ENCODE data around the gene SOSTDC1. TPM values are rescaled to one million over a fixed set of nuclear protein-coding genes. Genes with fewer than 3 reads are reported as not detected.

Gene SOSTDC1, protein sequence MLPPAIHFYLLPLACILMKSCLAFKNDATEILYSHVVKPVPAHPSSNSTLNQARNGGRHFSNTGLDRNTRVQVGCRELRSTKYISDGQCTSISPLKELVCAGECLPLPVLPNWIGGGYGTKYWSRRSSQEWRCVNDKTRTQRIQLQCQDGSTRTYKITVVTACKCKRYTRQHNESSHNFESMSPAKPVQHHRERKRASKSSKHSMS
- total RNA-seq (under 1 TPM in 6 of 9 donors, not detected in 3; 0.14 to 0.56 (median 0.20) TPM), polyA plus RNA-seq (under 1 TPM; 0.07 to 0.19 TPM)
- long read RNA-seq, donor 1 = 0 reads
- long read RNA-seq, donor 2, partial matches to known transcripts = 0 of 1 reads
- long read RNA-seq, donor 2, other reads (novel, unspliced or antisense) = 0 of 1 reads
- long read RNA-seq, donor 3 = 0 reads

DNA sequence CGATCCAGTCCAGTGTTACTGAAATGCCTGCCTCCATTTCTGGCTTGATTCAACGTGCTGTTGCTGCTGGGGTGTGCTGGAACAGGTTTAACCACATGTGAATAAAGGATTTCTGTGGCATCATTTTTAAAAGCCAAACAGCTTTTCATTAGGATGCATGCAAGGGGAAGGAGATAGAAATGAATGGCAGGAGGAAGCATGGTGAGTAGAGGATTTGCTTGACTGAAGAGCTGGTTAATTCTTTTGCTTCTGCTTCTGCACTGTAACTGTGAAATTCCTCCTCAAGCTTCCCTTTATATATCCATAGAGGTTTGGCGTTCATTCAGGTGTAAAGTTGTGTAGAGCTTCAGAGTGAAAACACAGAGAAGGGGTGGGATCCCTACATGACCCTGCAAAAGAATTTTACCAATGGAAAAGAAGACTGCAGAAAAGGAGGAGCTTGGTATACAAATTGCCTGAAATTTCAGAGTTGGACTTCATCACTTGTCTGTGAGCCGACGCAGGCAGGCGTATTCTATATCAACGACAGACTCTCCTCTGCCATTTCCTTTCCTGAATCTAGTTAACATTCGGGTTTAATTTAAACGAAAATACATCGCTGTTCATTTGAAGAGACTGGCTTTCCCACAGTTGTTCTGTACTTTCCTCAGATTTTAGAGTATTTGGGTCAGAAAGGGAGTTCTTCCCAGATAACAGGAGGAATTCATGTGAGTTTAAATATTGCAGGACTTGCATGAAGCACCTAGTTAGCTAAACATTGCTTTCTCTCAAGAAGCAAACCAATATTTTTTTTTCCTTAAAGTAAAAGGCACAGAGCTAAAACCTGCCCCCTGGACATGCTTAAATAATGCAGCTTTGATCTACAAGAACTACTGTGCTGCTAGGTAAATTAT, at the start of gene SOSTDC1:
Gene SOSTDC1 (minus strand): TSS at position 270 of the 893 bp plus-strand sequence. CDS start 70 bp downstream, at position 200.
- H3K4me3 ChIP-seq = peak within 1 kb of the TSS in 7 of 12 donors; percentile 1 to 35 (median 14)
- H3K27me3 ChIP-seq = peaks cover 0 to 4% (median 0%) of the 10 kb centered on the region in 9 donors
- intact Hi-C loops (cut with DNase I) = no loop called here
- TF ChIP-seq, protein P1, sequence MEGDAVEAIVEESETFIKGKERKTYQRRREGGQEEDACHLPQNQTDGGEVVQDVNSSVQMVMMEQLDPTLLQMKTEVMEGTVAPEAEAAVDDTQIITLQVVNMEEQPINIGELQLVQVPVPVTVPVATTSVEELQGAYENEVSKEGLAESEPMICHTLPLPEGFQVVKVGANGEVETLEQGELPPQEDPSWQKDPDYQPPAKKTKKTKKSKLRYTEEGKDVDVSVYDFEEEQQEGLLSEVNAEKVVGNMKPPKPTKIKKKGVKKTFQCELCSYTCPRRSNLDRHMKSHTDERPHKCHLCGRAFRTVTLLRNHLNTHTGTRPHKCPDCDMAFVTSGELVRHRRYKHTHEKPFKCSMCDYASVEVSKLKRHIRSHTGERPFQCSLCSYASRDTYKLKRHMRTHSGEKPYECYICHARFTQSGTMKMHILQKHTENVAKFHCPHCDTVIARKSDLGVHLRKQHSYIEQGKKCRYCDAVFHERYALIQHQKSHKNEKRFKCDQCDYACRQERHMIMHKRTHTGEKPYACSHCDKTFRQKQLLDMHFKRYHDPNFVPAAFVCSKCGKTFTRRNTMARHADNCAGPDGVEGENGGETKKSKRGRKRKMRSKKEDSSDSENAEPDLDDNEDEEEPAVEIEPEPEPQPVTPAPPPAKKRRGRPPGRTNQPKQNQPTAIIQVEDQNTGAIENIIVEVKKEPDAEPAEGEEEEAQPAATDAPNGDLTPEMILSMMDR (IDR thresholded peaks at IDR 0.05) = no peak
- TF ChIP-seq POLR2A (IDR thresholded peaks at IDR 0.05) = no peak
- WGBS, 4 donors = 14 to 22% (median 17%) methylated on average over 10 of the region's 10 CpGs
- DNase-seq (no peak), ATAC-seq (no peak)
- peak within 1 kb of the TSS in 1 of 12 donors; percentile 57 for H3K27ac ChIP-seq
- H3K4me1 ChIP-seq = peaks cover 0 to 10% (median 0%) of the 10 kb centered on the region in 12 donors
- H3K36me3 ChIP-seq = no peaks in the 10 kb centered on the region
- no peaks in the 10 kb centered on the region for H3K9me3 ChIP-seq

DNA sequence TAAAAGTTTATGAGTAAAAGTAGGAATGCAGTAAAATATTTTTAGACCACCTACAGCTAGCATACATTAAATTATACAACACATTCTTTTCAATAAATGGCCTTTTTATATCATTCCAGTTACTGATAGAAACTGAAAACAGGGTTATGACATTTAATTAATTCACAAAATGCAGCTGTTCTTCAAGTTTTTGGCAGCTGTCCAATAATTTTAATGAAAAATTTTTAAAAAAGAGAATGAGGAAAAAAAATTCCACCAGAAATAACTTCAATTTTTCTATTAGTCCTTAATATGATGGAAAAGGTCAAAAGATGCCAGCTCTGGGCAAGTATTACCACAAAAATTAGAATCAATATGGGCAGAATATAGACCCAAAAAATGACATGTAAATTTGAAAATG, 49.2 kb upstream of the SOSTDC1 start:
- H3K9me3 ChIP-seq = peaks cover 0 to 6% (median 0%) of the 10 kb centered on the region in 12 donors
- no peaks in the 10 kb centered on the region for H3K4me1 ChIP-seq
- no peak for ATAC-seq
- no peak overlapping the region for H3K4me3 ChIP-seq
- H3K27ac ChIP-seq = no peak overlapping the region
- H3K27me3 ChIP-seq = no peaks in the 10 kb centered on the region
- H3K36me3 ChIP-seq = no peaks in the 10 kb centered on the region
- no peak for TF ChIP-seq POLR2A (IDR thresholded peaks at IDR 0.05)
- TF ChIP-seq, protein P1 (IDR thresholded peaks at IDR 0.05) = no peak
- no peak for DNase-seq
- intact Hi-C loops (cut with DNase I) = no loop called here

DNA sequence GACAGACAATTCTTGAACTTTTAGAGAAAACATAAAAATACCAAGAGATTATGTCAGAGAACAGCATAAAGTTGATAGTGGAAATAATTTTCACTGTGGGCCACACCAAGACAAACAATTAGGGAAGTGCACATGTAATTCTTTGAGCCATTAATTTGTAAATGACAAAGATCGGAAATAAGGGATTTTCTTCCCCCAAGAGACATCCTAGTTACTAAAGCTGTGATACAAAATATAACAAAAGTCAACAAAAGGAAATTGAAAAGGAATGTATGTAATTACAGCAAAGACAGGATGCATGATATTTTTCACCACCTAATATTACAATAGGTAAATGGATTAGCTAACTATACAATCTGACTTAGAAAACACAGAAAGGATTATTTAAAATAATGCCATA, 48.7 kb upstream of the SOSTDC1 start:
- Histone ChIP-seq H3K9me3 (peaks cover 0 to 6% (median 0%) of the 10 kb centered on the region in 12 donors), H3K27ac (no peak overlapping the region), H3K4me3 (no peak overlapping the region), H3K4me1 (no peaks in the 10 kb centered on the region), H3K36me3 (no peaks in the 10 kb centered on the region), H3K27me3 (no peaks in the 10 kb centered on the region)
- DNase-seq = no peak
- TF ChIP-seq, protein P1 (IDR thresholded peaks at IDR 0.05) = no peak
- no peak for TF ChIP-seq POLR2A (IDR thresholded peaks at IDR 0.05)
- 51 to 60% (median 51%) methylated on average over 1 of the region's 1 CpG for WGBS, 4 donors
- intact Hi-C loops (cut with DNase I) = no loop called here
- ATAC-seq = no peak

DNA sequence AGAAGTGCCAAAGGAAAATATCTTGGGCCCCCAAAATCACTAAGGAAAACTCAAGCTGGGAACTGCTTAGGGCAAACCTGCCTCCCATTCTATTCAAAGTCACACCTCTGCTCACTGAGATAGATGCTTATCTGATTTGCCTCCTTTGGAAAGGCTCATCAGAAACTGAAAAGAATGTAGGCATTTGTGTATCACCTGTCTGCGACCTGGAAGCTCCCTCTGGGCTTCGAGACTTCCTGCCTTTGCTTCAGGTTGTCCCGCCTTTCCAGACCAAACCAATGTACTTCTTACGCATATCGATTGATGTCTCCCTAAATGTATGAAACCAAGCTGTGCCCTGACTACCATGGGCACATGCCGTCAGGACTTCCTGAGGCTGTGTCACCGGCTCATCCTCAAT, 46.6 kb upstream of the SOSTDC1 start:
- DNase-seq (no peak), ATAC-seq (no peak)
- Histone ChIP-seq H3K36me3 (no peaks in the 10 kb centered on the region), H3K9me3 (peaks cover 0 to 6% (median 0%) of the 10 kb centered on the region in 12 donors), H3K4me3 (no peak overlapping the region), H3K27me3 (no peaks in the 10 kb centered on the region), H3K4me1 (no peaks in the 10 kb centered on the region), H3K27ac (no peak overlapping the region)
- intact Hi-C loops (cut with DNase I) = no loop called here
- TF ChIP-seq POLR2A (IDR thresholded peaks at IDR 0.05) = no peak
- TF ChIP-seq, protein P1 (IDR thresholded peaks at IDR 0.05) = no peak
- WGBS, 4 donors = 89 to 100% (median 96%) methylated on average over 7 of the region's 7 CpGs

Data from heart left ventricle (tissue), 16 donors.